Fibroblast of villous mesenchyme (primary cell): ENCODE measurements around the gene FAM24A. TPM values are rescaled to one million over a fixed set of nuclear protein-coding genes. Genes with fewer than 3 reads are reported as not detected.
"Not testable (repeated sequence)": the region's sequence is repeated elsewhere in the genome, so short reads cannot be mapped to it uniquely, and the experiment has no call there.

ENCODE experiments used
- DNase-seq: peaks from one replicate; pipeline ENCODE4 v3.0.0-alpha.2; 2010; ENCODE audit warnings: low read depth
- H3K4me3 ChIP-seq: 2 replicates; pipeline ENCODE4 v1.5.1; 2011; ENCODE audit warnings: low read depth, mild to moderate bottlenecking, low read length
- CTCF ChIP-seq: IDR thresholded peaks from 2 replicates; pipeline ENCODE4 v1.5.1; 2012; ENCODE audit warnings: low read depth, mild to moderate bottlenecking, low read length; ENCODE audit not compliant: insufficient read depth
- total RNA-seq: library from RNA; depleted of rRNA; stranded (reverse); fragments of >200 nt; gene quantifications from 2 replicates; pipeline ENCODE4 v1.2.3, GENCODE V29; 2012

FAM24A gene
- total RNA-seq, 1 donor: not detected

GRCh38 chr10:122884166-122884565 is 26.2 kb upstream of the FAM24A start:
- H3K4me3 ChIP-seq: no peak overlapping the region
- DNase-seq: peak; percentile 4
- no peak for TF ChIP-seq CTCF

GRCh38 chr10:122894261-122894944 is 16.0 kb upstream of the FAM24A start:
- no peak for DNase-seq
- TF ChIP-seq CTCF: no peak
- no peak overlapping the region for H3K4me3 ChIP-seq

GRCh38 chr10:122903861-122904260 is 6.5 kb upstream of the FAM24A start:
- H3K4me3 ChIP-seq, DNase-seq: not testable (repeated sequence)

- DNase-seq: peak; percentile 58
- no peak for TF ChIP-seq CTCF
- H3K4me3 ChIP-seq: no peak overlapping the region
Observed at GRCh38 chr10:122911889-122912484, 1.6 kb downstream of the FAM24A start.

DNA sequence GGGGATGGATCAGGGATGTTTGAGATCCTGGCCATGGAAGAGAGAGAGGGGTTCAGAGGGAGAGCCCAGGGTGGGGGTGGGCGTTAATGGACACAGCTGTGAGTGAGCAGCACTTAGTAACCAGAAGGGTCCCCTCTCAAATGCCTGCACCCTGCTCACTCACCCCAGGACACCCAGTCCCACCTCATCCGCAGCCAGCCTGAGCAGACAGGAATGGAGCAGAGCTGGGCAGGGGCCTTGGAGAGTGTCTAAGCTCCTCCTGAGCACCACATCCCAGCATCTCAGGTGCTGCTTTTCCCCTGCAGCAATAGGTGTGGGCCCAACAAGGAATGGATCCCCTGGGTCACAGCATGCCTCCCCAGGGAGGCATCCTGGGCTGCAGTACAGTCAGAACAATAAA is 5.3 kb downstream of the FAM24A start:
- no peak for DNase-seq
- H3K4me3 ChIP-seq: no peak overlapping the region
- TF ChIP-seq CTCF: no peak

GRCh38 chr10:122930140-122930539 is 19.7 kb downstream of the FAM24A start:
- no peak for TF ChIP-seq CTCF

GRCh38 chr10:122931088-122931906 is 20.9 kb downstream of the FAM24A start:
- DNase-seq: peak; percentile 4
- no peak overlapping the region for H3K4me3 ChIP-seq
- no peak for TF ChIP-seq CTCF

More at GRCh38 chr10:122930140-122930539, 19.7 kb downstream of the FAM24A start:
- no peak overlapping the region for H3K4me3 ChIP-seq
- DNase-seq: no peak
